GM12873 (cell line): ENCODE results near the gene COQ5.

Experiments
- TF ChIP-seq, protein P1 (sequence below): IDR thresholded peaks from 2 replicates; pipeline ENCODE4 v1.5.1; 2012; ENCODE audit warnings: low read depth, mild to moderate bottlenecking, moderate library complexity, low read length, control low read depth; ENCODE audit not compliant: insufficient read depth; ENCODE audit errors: missing control alignments

Gene COQ5

GRCh38 chr12:120468325-120468820 is 60.6 kb downstream of the COQ5 start:
- TF ChIP-seq, protein P1, sequence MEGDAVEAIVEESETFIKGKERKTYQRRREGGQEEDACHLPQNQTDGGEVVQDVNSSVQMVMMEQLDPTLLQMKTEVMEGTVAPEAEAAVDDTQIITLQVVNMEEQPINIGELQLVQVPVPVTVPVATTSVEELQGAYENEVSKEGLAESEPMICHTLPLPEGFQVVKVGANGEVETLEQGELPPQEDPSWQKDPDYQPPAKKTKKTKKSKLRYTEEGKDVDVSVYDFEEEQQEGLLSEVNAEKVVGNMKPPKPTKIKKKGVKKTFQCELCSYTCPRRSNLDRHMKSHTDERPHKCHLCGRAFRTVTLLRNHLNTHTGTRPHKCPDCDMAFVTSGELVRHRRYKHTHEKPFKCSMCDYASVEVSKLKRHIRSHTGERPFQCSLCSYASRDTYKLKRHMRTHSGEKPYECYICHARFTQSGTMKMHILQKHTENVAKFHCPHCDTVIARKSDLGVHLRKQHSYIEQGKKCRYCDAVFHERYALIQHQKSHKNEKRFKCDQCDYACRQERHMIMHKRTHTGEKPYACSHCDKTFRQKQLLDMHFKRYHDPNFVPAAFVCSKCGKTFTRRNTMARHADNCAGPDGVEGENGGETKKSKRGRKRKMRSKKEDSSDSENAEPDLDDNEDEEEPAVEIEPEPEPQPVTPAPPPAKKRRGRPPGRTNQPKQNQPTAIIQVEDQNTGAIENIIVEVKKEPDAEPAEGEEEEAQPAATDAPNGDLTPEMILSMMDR = no peak

- TF ChIP-seq, protein P1 = no peak
Measured at GRCh38 chr12:120467439-120467838, 61.5 kb downstream of the COQ5 start.

DNA sequence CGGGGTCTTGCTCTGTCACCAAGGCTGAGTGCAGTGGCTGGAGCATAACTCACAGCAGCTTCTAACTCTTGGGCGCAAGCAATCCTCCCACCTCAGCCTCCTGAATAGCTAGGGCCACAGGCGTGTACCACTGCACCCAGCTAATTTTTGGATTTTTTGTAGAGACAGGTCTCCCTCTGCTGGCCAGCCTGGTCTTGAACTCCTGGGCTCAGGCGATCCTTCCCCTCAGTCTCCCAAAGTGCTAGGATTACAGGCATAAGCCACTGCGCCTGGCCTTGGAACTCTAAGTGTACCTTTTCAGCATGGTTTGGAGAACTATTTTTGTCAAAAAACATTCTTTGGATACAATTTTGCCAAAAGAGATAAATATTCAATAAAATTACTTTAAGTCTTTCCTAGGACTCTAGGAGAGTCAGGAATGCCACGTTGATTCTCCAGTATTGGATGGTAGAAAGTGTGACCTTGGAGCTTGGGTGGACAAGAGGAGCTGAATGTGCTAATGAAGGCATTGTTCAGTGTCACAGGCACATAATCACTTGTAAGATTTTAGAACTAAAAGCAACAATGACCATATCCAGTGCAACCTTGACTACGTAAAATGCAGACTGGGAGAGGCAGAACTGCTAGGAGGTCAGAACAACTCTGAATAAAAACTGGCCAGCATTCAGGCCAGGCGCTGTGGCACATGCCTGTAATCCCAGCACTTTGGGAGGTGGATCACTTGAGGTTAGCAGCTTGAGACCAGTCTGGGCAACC is 62.2 kb downstream of the COQ5 start:
- TF ChIP-seq, protein P1 = peak; percentile 63

GRCh38 chr12:120465756-120466155 is 63.2 kb downstream of the COQ5 start:
- TF ChIP-seq, protein P1 = no peak

GRCh38 chr12:120463712-120464111 is 65.2 kb downstream of the COQ5 start:
- TF ChIP-seq, protein P1 = no peak

DNA sequence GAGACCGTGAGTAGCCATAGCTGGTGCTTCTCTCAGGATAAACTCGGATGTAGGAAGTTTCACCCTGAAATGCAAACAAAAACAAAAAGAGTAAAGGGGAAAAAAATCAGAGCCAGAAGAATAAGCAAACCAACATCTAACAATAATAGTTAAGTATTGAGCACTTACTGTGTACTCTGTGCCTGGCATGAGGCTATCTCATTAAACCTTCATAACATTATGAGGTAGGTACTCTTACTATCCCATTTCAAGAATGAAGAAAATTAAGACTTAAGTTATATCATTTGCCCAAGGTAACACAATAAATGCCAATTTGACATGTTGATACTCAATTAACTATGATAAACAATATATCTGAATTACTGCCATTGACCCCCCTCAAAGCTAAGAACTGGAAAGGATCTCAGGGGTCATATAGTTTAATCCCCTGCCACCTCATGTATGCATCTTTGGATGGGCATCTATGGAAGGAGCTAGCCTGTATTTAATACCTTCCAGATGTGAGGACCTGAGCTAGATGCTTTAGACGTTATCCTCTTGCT is 66.8 kb downstream of the COQ5 start:
- TF ChIP-seq, protein P1 = no peak

- TF ChIP-seq, protein P1 = no peak
Measured at GRCh38 chr12:120460157-120460556, 68.8 kb downstream of the COQ5 start.
